Psoas muscle (tissue), 8 donors: ENCODE measurements around the gene WWOX. TPM values are rescaled to one million over a fixed set of nuclear protein-coding genes. Genes with fewer than 3 reads are reported as not detected.

Experiments used
- ATAC-seq, 4 donors: fragments of 200-7000 bp; cut with Tn5 transposase; one replicate each; pipeline ENCODE4 v1.9.1; 2020; ENCODE audit warnings: moderate library complexity in 3 of 4, mild to moderate bottlenecking in 2 of 4
- DNase-seq, 2 donors: peaks; one replicate each; pipeline ENCODE4 v3.0.0-alpha.2; 2020
- H3K27ac ChIP-seq: fragments of 200-600 bp; one replicate; pipeline ENCODE4 v1.8.0; 2022
- H3K27me3 ChIP-seq, 3 donors: fragments of 200-600 bp in 1 of 3; one replicate each; pipeline versions ENCODE4 v1.6.1 to v1.8.0; 2013 to 2022; ENCODE audit warnings: low read length in 2 of 3, mild to moderate bottlenecking in 2 of 3, moderate library complexity in 1 of 3; ENCODE audit not compliant: insufficient read depth in 3 of 3
- H3K36me3 ChIP-seq, 2 donors: fragments of 200-600 bp in 1 of 2; one replicate each; pipeline versions ENCODE4 v1.6.1 to v1.8.0; 2013 to 2022; ENCODE audit warnings: low read depth in 1 of 2, mild to moderate bottlenecking in 1 of 2, moderate library complexity in 1 of 2; ENCODE audit not compliant: insufficient read depth in 1 of 2
- H3K4me1 ChIP-seq: fragments of 200-600 bp; one replicate; pipeline ENCODE4 v1.8.0; 2022
- H3K4me3 ChIP-seq: fragments of 200-600 bp; one replicate; pipeline ENCODE4 v1.8.0; 2022; ENCODE audit warnings: mild to moderate bottlenecking
- H3K9me3 ChIP-seq: fragments of 200-600 bp; one replicate; pipeline ENCODE4 v1.8.0; 2022
- WGBS, 3 donors: extraction: QIAGEN DNeasy Blood & Tissue Kit; methylation state at CpG; one replicate each; pipeline versions ENCODE4 v1.1.6 to v1.1.7; 2013; 5-methylcytosine and 5-hydroxymethylcytosine counted together
- intact Hi-C, 2 donors: fragments of 100-400 bp; cut with DNase I; formaldehyde crosslinking; loops; one replicate each; pipeline versions ENCODE4 v1.11.0 to v1.14.2; 2022
- polyA plus RNA-seq, 3 donors: library from polyadenylated mRNA; stranded (reverse); fragments of 200-250 nt; gene quantifications; one replicate each; pipeline ENCODE4 v1.2.3, GENCODE V29; 2013
- total RNA-seq, 4 donors: library from RNA; stranded (reverse); fragmentation: NEBNext Ultra II Directional in 2 of 4; extraction: Animal tissue kit (Norgen Biotek cat#: 25700) in 2 of 4; gene quantifications; one replicate each; pipeline versions ENCODE4 v1.2.1 to v1.2.4, GENCODE V29; 2021 to 2023
- TF ChIP-seq, protein P1 (sequence below): fragments of 200-600 bp; IDR thresholded peaks from one replicate; pipeline ENCODE4 v1.8.0; 2022; ENCODE audit warnings: antibody characterized with exemption
- donor health status: healthy with polysubstance abuse.
- donor health status: DM: no; HTN: no; CAD: no; lungs with moderate emphysema.
- donor health status: Bipolar disorder and iron deficiency.
- donor health status: healthy.
- donor health status: DM: yes; HTN: yes; CAD: no.
- donor health status: DM: no; HTN: no; CAD: no.
- donor health status: DM: no; HTN: no; CAD: no.
- donor health status: DM: yes; HTN: yes; CAD: no.

WWOX gene
- total and polyA plus RNA-seq, 7 donors = 3.1 to 6.6 (median 5.0) TPM

GRCh38 chr16:79137426-79137939 is 1038.0 kb downstream of the WWOX start:
- H3K9me3 ChIP-seq = no peaks in the 10 kb centered on the region
- intact Hi-C loops = no loop called here
- H3K4me3 ChIP-seq = no peak overlapping the region
- DNase-seq (no peak), ATAC-seq (no peak)
- no peaks in the 10 kb centered on the region for H3K36me3 ChIP-seq
- no peak overlapping the region for H3K27ac ChIP-seq
- H3K4me1 ChIP-seq = no peaks in the 10 kb centered on the region
- TF ChIP-seq, protein P1, sequence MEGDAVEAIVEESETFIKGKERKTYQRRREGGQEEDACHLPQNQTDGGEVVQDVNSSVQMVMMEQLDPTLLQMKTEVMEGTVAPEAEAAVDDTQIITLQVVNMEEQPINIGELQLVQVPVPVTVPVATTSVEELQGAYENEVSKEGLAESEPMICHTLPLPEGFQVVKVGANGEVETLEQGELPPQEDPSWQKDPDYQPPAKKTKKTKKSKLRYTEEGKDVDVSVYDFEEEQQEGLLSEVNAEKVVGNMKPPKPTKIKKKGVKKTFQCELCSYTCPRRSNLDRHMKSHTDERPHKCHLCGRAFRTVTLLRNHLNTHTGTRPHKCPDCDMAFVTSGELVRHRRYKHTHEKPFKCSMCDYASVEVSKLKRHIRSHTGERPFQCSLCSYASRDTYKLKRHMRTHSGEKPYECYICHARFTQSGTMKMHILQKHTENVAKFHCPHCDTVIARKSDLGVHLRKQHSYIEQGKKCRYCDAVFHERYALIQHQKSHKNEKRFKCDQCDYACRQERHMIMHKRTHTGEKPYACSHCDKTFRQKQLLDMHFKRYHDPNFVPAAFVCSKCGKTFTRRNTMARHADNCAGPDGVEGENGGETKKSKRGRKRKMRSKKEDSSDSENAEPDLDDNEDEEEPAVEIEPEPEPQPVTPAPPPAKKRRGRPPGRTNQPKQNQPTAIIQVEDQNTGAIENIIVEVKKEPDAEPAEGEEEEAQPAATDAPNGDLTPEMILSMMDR = no peak
- 65 to 71% (median 68%) methylated on average over 6 of the region's 6 CpGs for WGBS, 3 donors
- no peaks in the 10 kb centered on the region for H3K27me3 ChIP-seq

DNA sequence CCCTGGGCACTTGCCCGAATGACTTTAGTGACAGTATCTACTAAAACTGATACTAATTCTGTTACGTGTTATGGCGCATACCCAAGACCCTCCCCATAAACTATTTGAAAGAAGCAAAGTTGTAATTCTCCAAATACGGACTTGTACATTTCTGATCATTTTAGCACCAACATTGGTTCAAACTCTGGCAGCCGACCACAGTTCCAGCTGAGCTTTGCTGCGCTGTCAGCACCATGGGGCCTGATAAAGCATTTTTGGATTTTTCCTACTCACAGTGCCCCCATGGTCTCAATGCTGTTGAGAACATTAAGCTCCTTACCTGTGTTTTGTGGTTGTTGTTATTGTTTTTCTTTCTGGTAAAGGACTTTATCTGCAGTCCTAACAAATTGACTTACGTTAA is 1040.3 kb downstream of the WWOX start:
- no peak for ATAC-seq
- H3K27ac ChIP-seq = no peak overlapping the region
- no peaks in the 10 kb centered on the region for H3K27me3 ChIP-seq
- TF ChIP-seq, protein P1 = no peak
- intact Hi-C loops = no loop called here
- no peaks in the 10 kb centered on the region for H3K9me3 ChIP-seq
- H3K36me3 ChIP-seq = no peaks in the 10 kb centered on the region
- H3K4me1 ChIP-seq = no peaks in the 10 kb centered on the region
- H3K4me3 ChIP-seq = no peak overlapping the region
- no peak for DNase-seq
- WGBS, 3 donors = 57 to 87% (median 66%) methylated on average over 7 of the region's 7 CpGs

DNA sequence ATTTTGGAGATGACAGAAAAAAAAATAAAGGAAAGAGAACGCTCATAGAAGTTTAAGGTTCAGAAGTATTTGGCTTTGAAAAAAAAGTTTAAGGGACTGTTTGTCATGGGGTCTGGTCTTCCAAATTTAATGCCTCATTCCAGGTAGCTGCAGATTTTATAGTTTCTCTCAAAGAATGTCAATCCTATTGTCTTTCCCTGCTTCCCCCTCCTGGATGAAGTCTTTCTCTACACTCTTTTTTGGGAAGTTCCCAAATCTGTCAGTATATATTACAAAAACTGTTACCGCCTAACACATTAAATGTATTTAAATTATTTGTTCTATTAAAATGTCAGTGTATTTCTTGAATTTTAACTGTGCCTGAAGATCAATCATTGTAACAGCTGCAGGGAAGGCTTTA is 1043.6 kb downstream of the WWOX start:
- Histone ChIP-seq H3K4me1 (no peaks in the 10 kb centered on the region), H3K27ac (no peak overlapping the region), H3K36me3 (no peaks in the 10 kb centered on the region), H3K4me3 (no peak overlapping the region), H3K27me3 (no peaks in the 10 kb centered on the region), H3K9me3 (no peaks in the 10 kb centered on the region)
- intact Hi-C loops = no loop called here
- DNase-seq = no peak
- no peak for ATAC-seq
- WGBS, 3 donors = 93 to 97% (median 94%) methylated on average over 2 of the region's 2 CpGs
- TF ChIP-seq, protein P1 = no peak

GRCh38 chr16:79150151-79150550 is 1050.7 kb downstream of the WWOX start:
- no peaks in the 10 kb centered on the region for H3K4me1 ChIP-seq
- DNase-seq = no peak
- no peak for ATAC-seq
- H3K9me3 ChIP-seq = no peaks in the 10 kb centered on the region
- H3K4me3 ChIP-seq = no peak overlapping the region
- 0 to 94% (median 73%) methylated on average over 1 of the region's 1 CpG for WGBS, 3 donors
- intact Hi-C loops = no loop called here
- H3K36me3 ChIP-seq = no peaks in the 10 kb centered on the region
- no peaks in the 10 kb centered on the region for H3K27me3 ChIP-seq
- TF ChIP-seq, protein P1 = no peak
- no peak overlapping the region for H3K27ac ChIP-seq

- TF ChIP-seq, protein P1 = no peak
- ATAC-seq = no peak
- WGBS, 3 donors = 84 to 94% (median 87%) methylated on average over 13 of the region's 13 CpGs
These were observed 1051.3 kb downstream of the WWOX start for GRCh38 chr16:79150632-79151310.

More at GRCh38 chr16:79150632-79151310, 1051.3 kb downstream of the WWOX start:
- Histone ChIP-seq H3K4me1 (no peaks in the 10 kb centered on the region), H3K27ac (no peak overlapping the region), H3K9me3 (no peaks in the 10 kb centered on the region), H3K27me3 (no peaks in the 10 kb centered on the region), H3K36me3 (no peaks in the 10 kb centered on the region), H3K4me3 (no peak overlapping the region)
- intact Hi-C loops = no loop called here
- no peak for DNase-seq
